Body of pancreas (tissue), 4 donors: Measurements from ENCODE around the gene DUS1L. TPM values are rescaled to one million over a fixed set of nuclear protein-coding genes. Genes with fewer than 3 reads are reported as not detected.
A peak's percentile ranks its signal among the peaks of the same experiment; 100 is the strongest.

Source experiments
- ATAC-seq: fragments of 150-250 bp; one replicate; pipeline ENCODE4 v1.9.1; 2016
- DNase-seq, 4 donors: peaks; one replicate each; pipeline ENCODE4 v3.0.0-alpha.2; 2019
- H3K27ac ChIP-seq, 4 donors: fragments of 200-600 bp; sonication (generic); 1 replicate in 3 of 4; 2 replicates in 1 of 4; pipeline versions ENCODE4 v1.5.1 to v1.6.1; 2016 to 2019; ENCODE audit warnings: mild to moderate bottlenecking in 1 of 4, mixed read lengths in 1 of 4, moderate library complexity in 1 of 4
- H3K27me3 ChIP-seq, 2 donors: fragments of 200-600 bp; sonication (generic); one replicate each; pipeline ENCODE4 v1.6.0; 2016; ENCODE audit warnings: mild to moderate bottlenecking in 1 of 2
- H3K36me3 ChIP-seq, 2 donors: fragments of 200-600 bp; sonication (generic); replicated peaks in 1 of 2; 2 replicates each; pipeline ENCODE4 v1.5.1; 2016; ENCODE audit warnings: low read depth in 2 of 2; ENCODE audit not compliant: insufficient read depth in 1 of 2
- H3K4me1 ChIP-seq: fragments of 200-600 bp; sonication (generic); one replicate; pipeline ENCODE4 v1.6.0; 2016
- H3K4me3 ChIP-seq, 2 donors: fragments of 200-600 bp; sonication (generic); 1 replicate in 1 of 2; 2 replicates in 1 of 2; pipeline ENCODE4 v1.5.1; 2016 to 2019
- H3K9me3 ChIP-seq, 3 donors: fragments of 200-600 bp; sonication (generic); 1 replicate in 2 of 3; 2 replicates in 1 of 3; pipeline ENCODE4 v1.5.1; 2016
- CTCF ChIP-seq, 7 experiments: fragments of 450-650 bp in 4 of 7; fragments of 200-600 bp in 3 of 7; sonication (generic) in 3 of 7; IDR thresholded peaks; one replicate each; pipeline ENCODE4 v1.5.1; 2016 to 2019; ENCODE audit warnings: antibody characterized with exemption in 7 of 7
- POLR2A ChIP-seq, 3 donors: fragments of 450-650 bp; IDR thresholded peaks; one replicate each; pipeline ENCODE4 v1.6.1; 2016; ENCODE audit warnings: antibody characterized with exemption in 3 of 3, mild to moderate bottlenecking in 2 of 3
- WGBS, 2 donors: methylation state at CpG; one replicate each; pipeline ENCODE4 v1.1.5; 2017; 5-methylcytosine and 5-hydroxymethylcytosine counted together
- intact Hi-C: fragments of 100-400 bp; cut with DNase I; formaldehyde crosslinking; loops from one replicate; pipeline ENCODE4 v1.15.1; 2023
- total RNA-seq, 2 donors: library from RNA; depleted of rRNA; stranded (reverse); fragments of >200 nt; gene quantifications; one replicate each; pipeline ENCODE4 v1.1.0, GENCODE V29; 2016

DUS1L gene
- 100 to 1,000 TPM in 1 of 2 donors, 10 to 100 TPM in 1; 76.0 to 128 TPM for total RNA-seq

GRCh38 chr17:82065638-82066303, at the start of gene DUS1L:
TSS of gene DUS1L (minus strand) at chr17:82065804. CDS start at chr17:82065059, 745 bp downstream.
- peak in 1 of 7 experiments; percentile 0 for TF ChIP-seq CTCF (IDR thresholded peaks at IDR 0.05)
- peak in 2 of 3 donors; percentile 33 to 39 for TF ChIP-seq POLR2A (IDR thresholded peaks at IDR 0.05)
- H3K36me3 ChIP-seq: peaks cover 0 to 4% of the 10 kb centered on the region in 2 donors
- intact Hi-C loops: no loop called here

GRCh38 chr17:82114872-82115271, 49.3 kb upstream of the DUS1L start:
- intact Hi-C loops: no loop called here
- H3K9me3 ChIP-seq: no peaks in the 10 kb centered on the region
- peaks cover 8% of the 10 kb centered on the region for H3K4me1 ChIP-seq
- TF ChIP-seq CTCF (IDR thresholded peaks at IDR 0.05) (no peak), POLR2A (IDR thresholded peaks at IDR 0.05) (no peak)
- no peak for DNase-seq
- no peaks in the 10 kb centered on the region for H3K36me3 ChIP-seq
- H3K27me3 ChIP-seq: no peaks in the 10 kb centered on the region
- 89 to 95% methylated on average over 3 to 9 of the region's 9 CpGs for WGBS, 2 donors
- H3K27ac ChIP-seq: no peak overlapping the region
- no peak overlapping the region for H3K4me3 ChIP-seq
- no peak for ATAC-seq

More at GRCh38 chr17:82065638-82066303, at the start of gene DUS1L:
- DNase-seq (peak; percentile 62 to 72 (median 68)), ATAC-seq (peak; percentile 92)
- WGBS, 2 donors: 10 to 31% methylated on average over 25 to 70 of the region's 88 CpGs
- no peaks in the 10 kb centered on the region for H3K27me3 ChIP-seq
- peaks cover 33% of the 10 kb centered on the region for H3K4me1 ChIP-seq
- no peaks in the 10 kb centered on the region for H3K9me3 ChIP-seq
- H3K27ac ChIP-seq: peak within 1 kb of the TSS; percentile 64 to 86 (median 70)
- H3K4me3 ChIP-seq: peak within 1 kb of the TSS; percentile 43 to 92

GRCh38 chr17:82114447-82114846, 48.8 kb upstream of the DUS1L start:
- WGBS, 2 donors: 76 to 92% methylated on average over 3 to 10 of the region's 10 CpGs
- Histone ChIP-seq H3K4me1 (peaks cover 6% of the 10 kb centered on the region), H3K4me3 (no peak overlapping the region), H3K27ac (no peak overlapping the region), H3K9me3 (no peaks in the 10 kb centered on the region), H3K36me3 (no peaks in the 10 kb centered on the region), H3K27me3 (no peaks in the 10 kb centered on the region)
- intact Hi-C loops: no loop called here
- no peak for TF ChIP-seq CTCF (IDR thresholded peaks at IDR 0.05)
- TF ChIP-seq POLR2A (IDR thresholded peaks at IDR 0.05): no peak
- ATAC-seq (no peak), DNase-seq (no peak)

- peaks cover 3% of the 10 kb centered on the region for H3K4me1 ChIP-seq
- 94 to 96% methylated on average over 7 to 8 of the region's 13 CpGs for WGBS, 2 donors
These were observed 48.3 kb upstream of the DUS1L start for GRCh38 chr17:82113941-82114340.

More at GRCh38 chr17:82113941-82114340, 48.3 kb upstream of the DUS1L start:
- H3K27ac ChIP-seq: no peak overlapping the region
- H3K36me3 ChIP-seq: no peaks in the 10 kb centered on the region
- intact Hi-C loops: no loop called here
- no peak overlapping the region for H3K4me3 ChIP-seq
- ATAC-seq: no peak
- no peak for DNase-seq
- H3K9me3 ChIP-seq: no peaks in the 10 kb centered on the region
- no peak for TF ChIP-seq POLR2A (IDR thresholded peaks at IDR 0.05)
- no peak for TF ChIP-seq CTCF (IDR thresholded peaks at IDR 0.05)
- no peaks in the 10 kb centered on the region for H3K27me3 ChIP-seq
